Muscle of back (tissue), 10 donors: ENCODE results near the gene HS3ST3B1. TPM values are rescaled to one million over a fixed set of nuclear protein-coding genes. Genes with fewer than 3 reads are reported as not detected.

Experiments
- polyA plus RNA-seq, 10 donors: library from polyadenylated mRNA; unstranded; fragments of 120-200 nt; gene quantifications; one replicate each; pipeline ENCODE4 v1.2.1, GENCODE V29; 2013; ENCODE audit not compliant: insufficient read length in 10 of 10

HS3ST3B1 gene
- polyA plus RNA-seq, 10 donors: 0.71 to 4.7 (median 3.4) TPM

Other genes with a start within 250 kb of the HS3ST3B1 start
- gene COX10, start 231.6 kb upstream of the HS3ST3B1 start, polyA plus RNA-seq: 10 to 100 TPM in 9 of 10 donors, 1 to 10 TPM in 1; 9.8 to 17.3 (median 14.6) TPM
- 1 to 10 TPM in 1 of 10 donors, under 1 TPM in 5, not detected in 4; 0.51 to 1.2 (median 0.67) TPM for gene CDRT15, start 64.2 kb upstream of the HS3ST3B1 start, polyA plus RNA-seq